ENCODE results near the gene RNF212.

The RNF212 gene

DNA sequence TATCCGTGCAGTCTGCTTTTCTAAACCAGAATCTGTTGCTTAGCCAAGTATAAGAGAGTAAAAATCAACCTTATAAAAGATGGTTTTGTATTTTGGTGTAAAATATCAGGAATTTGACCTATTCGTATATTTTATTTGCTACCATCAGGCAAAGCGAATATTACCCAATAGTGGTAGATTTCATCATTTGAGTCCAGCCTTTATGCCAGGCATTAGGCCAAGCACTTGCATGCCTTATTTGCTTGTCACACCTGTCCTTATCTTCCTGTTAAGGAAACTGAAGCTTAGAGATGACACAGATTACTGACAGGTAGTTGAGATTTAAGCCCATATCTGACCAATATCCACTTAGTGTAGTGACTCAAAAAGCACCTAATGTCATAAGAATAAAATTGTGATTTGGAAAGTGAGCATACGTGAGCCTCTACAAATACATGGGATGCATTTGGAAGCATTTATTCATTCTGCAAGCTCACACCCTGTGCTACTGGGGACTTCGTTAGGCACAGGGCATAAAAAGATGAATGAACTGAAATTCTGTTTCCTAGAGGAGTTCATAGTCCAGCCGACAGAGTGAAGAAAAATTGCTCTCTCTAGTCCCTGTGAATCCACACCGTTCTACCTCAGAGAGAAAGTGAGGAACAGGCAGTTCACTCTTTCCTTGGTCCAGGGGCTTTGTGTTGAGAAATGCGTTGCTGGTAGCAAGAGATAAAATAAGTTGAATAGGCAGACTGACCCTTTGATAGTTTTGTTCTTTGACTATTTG is 2.3 kb upstream of the RNF212 start:
- DNase-seq (ENCODE audit: low read depth) = peak; percentile 37

- DNase-seq (ENCODE audit: low read depth) = no peak
Measured at GRCh38 chr4:1112821-1113182, 562 bp downstream of the RNF212 start.

- no peak for DNase-seq (ENCODE audit: low read depth)
Measured at GRCh38 chr4:1112174-1112820, 1.1 kb downstream of the RNF212 start.

- no peak for DNase-seq (ENCODE audit: low read depth)
Measured at GRCh38 chr4:1111259-1111809, 2.0 kb downstream of the RNF212 start.

DNA sequence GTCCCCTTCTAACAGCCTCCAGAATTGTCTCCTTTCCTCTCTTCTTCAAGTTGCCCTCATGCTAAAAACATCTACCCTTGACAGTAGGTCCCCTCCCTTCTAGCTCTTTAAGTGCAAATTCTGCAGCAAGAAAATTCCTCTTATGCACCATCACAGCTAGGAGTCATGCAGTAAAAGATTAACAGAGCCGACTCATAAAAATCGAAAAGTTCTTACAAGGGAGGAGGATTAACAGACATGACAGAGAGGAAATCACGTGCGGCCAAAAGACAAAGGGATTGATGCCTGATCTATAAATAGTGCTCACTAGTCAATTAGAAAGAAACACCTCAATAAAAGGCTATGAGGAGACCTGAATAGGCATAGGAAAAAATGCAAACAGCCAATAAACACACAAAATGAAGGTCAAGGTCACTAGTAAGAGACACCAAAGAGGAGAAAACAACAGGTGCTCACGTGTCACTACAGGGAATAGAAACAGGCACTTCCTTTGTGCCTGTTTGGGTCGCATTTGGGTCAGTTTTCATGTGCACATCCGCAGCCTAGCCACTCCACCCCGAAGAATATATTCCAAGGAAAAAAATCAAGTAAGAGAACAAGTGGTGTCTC is 3.4 kb downstream of the RNF212 start:
- no peak for DNase-seq (ENCODE audit: low read depth)

DNA sequence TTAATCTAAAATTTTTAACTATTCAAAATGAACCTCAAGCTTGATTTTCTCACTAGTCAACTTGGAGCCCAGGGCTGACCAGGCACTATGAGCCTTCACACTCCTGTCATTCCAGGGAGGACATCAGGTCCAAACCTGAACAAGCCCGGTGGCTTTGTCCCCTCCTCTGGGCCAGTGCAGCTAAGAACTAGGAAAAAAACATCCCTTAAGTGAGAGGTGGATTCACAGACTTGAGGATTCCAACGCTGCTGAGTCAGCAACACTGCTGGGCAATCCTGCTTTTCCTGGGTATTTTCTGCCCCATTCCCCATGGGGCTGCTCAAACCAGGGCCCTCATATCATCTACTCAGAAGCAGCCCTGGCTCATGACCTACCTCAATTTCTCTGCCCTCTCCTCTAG is 4.0 kb downstream of the RNF212 start:
- no peak for DNase-seq (ENCODE audit: low read depth)

- peak; percentile 51 for DNase-seq (ENCODE audit: low read depth)
Measured at GRCh38 chr4:1105662-1106061, 7.7 kb downstream of the RNF212 start.

GRCh38 chr4:1105067-1105466 is 8.3 kb downstream of the RNF212 start:
- DNase-seq (ENCODE audit: low read depth) = no peak

DNA sequence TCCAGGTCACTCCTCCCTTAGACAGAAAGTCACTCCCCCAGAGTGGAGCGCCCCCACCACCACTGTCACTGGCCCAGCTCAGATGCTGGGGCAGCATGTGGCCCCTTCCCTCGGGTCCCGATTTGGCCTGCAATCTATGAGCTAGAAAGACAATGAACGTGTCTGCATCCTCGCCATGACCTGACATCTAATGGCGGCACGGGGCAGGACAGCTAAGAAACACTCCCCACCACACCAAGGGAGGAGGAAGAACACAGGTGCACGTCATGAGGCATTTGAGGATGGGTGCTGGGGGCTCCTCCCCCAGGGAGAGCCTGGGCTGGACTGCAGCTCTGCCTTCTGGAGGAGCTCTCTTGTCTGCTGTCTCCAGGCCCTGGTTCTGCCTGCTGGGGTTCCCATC is 8.7 kb downstream of the RNF212 start:
- no peak for DNase-seq (ENCODE audit: low read depth)

DNA sequence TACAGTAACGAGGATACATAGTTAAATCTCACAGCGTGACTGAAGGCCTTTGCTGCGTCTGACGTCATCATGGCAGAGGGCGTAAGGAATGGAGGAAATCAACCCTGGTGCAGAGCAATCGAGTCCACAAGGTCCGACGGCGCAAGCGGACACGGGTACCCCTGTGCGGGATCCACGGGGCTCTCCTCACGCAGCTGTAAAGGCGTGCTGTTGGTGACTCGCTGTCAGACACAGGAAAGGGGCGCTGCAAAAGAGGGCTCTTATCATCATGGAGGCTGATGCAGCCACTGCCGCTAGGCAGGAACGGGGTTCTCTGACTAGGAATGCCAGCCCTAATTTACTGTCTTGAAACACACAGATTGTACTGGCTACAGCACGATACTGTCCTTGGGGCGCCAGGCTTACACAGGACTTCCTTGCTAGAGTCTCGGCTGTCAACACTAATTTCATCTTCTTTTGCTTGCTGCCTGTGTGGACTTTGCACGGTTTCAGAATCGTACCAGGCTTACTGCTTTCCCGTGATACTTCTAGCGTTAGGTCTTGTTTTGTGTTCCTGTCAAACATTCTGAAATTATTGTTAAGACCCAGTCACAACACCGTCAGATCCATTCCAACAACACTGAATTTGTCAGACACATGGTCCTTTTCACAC is 13.6 kb downstream of the RNF212 start:
- DNase-seq (ENCODE audit: low read depth) = no peak

GRCh38 chr4:1099270-1099669 is 14.1 kb downstream of the RNF212 start:
- no peak for DNase-seq (ENCODE audit: low read depth)

GRCh38 chr4:1098311-1098925 is 14.9 kb downstream of the RNF212 start:
- DNase-seq (ENCODE audit: low read depth) = no peak

GRCh38 chr4:1097553-1097952 is 15.8 kb downstream of the RNF212 start:
- no peak for DNase-seq (ENCODE audit: low read depth)

GRCh38 chr4:1096841-1097240 is 16.5 kb downstream of the RNF212 start:
- DNase-seq (ENCODE audit: low read depth) = no peak

DNA sequence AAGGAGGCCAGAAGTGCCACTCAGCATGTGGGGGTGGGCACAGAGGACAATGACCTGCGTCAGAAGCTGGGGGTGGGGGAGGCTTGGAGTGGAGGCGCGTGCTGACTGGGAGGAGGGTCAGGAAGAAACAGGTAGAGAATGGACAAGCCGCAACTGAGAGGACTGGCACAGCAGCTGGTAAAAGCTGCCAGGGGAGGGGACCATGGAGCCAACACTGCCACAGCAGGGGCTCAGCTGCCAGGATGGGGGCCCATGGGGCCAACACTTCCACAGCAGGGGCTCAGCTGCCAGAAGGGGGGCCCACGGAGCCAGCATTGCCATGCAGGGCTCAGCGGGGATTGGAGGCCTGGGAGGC is 19.1 kb downstream of the RNF212 start:
- DNase-seq (ENCODE audit: low read depth) = no peak

GRCh38 chr4:1093391-1094335 is 19.7 kb downstream of the RNF212 start:
- DNase-seq (ENCODE audit: low read depth) = no peak

DNA sequence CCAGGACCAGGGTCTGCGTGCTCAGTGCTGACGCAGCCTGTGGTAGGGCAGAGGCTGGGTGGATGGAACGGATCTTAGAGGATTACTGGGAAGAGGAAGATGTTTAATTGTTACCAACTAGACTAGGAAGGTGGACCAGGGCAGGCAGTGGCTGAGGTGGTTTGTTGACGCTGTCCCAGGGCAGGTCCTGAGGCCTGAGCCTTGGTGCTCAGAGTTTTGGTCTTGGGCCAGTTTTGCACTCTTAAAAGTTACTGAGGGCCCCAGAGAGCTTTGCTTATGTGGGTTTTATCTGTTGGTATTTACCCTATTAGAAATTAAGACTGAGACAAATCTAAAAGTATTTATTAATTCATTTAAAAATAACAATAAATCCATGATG is 20.4 kb downstream of the RNF212 start:
- DNase-seq (ENCODE audit: low read depth) = no peak

- DNase-seq (ENCODE audit: low read depth) = no peak
Measured at GRCh38 chr4:1092026-1092982, 21.1 kb downstream of the RNF212 start.

GRCh38 chr4:1091561-1091995 is 21.8 kb downstream of the RNF212 start:
- DNase-seq (ENCODE audit: low read depth) = no peak
